HEK293T (cell line): ENCODE data around the gene GFOD2.

Experiments
- CTCF ChIA-PET: fragments of 350-600 bp; formaldehyde crosslinking; extraction: SDS; loops from one replicate; lab custom pipeline; 2021; ENCODE audit warnings: antibody characterized with exemption, inconsistent platforms; lab: Yijun Ruan, JAX
- POLR2A ChIA-PET: fragments of 350-600 bp; formaldehyde crosslinking; extraction: SDS; loops from one replicate; lab custom pipeline; 2020; ENCODE audit warnings: antibody characterized with exemption, inconsistent platforms; lab: Yijun Ruan, JAX
- DNase-seq: peaks from one replicate; pipeline ENCODE4 v3.0.0; 2012; ENCODE audit warnings: mixed read lengths; ENCODE audit errors: extremely low spot score
- ARNT ChIP-seq: fragments of 450-650 bp; IDR thresholded peaks from 2 replicates; pipeline ENCODE4 v1.6.1; 2017; ENCODE audit warnings: mild to moderate bottlenecking
- BHLHE40 ChIP-seq: fragments of 450-650 bp; IDR thresholded peaks from 2 replicates; pipeline ENCODE4 v1.6.1; 2016; ENCODE audit warnings: mild to moderate bottlenecking, moderate library complexity, borderline replicate concordance
- CTBP1 ChIP-seq: fragments of 450-650 bp; IDR thresholded peaks from 2 replicates; pipeline ENCODE4 v1.6.1; 2016; ENCODE audit warnings: borderline replicate concordance
- ELF4 ChIP-seq: fragments of 450-650 bp; IDR thresholded peaks from 2 replicates; pipeline ENCODE4 v1.6.1; 2017; ENCODE audit warnings: antibody characterized with exemption
- FOXA1 ChIP-seq: fragments of 450-650 bp; IDR thresholded peaks from 2 replicates; pipeline ENCODE4 v1.6.1; 2016; ENCODE audit warnings: mild to moderate bottlenecking
- FOXK2 ChIP-seq: fragments of 450-650 bp; IDR thresholded peaks from 2 replicates; pipeline ENCODE4 v1.6.1; 2016; ENCODE audit warnings: mild to moderate bottlenecking
- FOXM1 ChIP-seq: fragments of 450-650 bp; IDR thresholded peaks from 2 replicates; pipeline ENCODE4 v1.6.1; 2017; ENCODE audit warnings: mild to moderate bottlenecking, borderline replicate concordance
- HDGF ChIP-seq: fragments of 450-650 bp; IDR thresholded peaks from 2 replicates; pipeline ENCODE4 v1.6.1; 2017; ENCODE audit warnings: antibody characterized with exemption, borderline replicate concordance
- L3MBTL2 ChIP-seq: fragments of 450-650 bp; conservative IDR thresholded peaks from 2 replicates; pipeline ENCODE4 v1.6.1; 2016; ENCODE audit warnings: mild to moderate bottlenecking
- LEF1 ChIP-seq: fragments of 450-650 bp; IDR thresholded peaks from 2 replicates; pipeline ENCODE4 v1.6.1; 2017; ENCODE audit warnings: mild to moderate bottlenecking, borderline replicate concordance
- NFRKB ChIP-seq: fragments of 450-650 bp; IDR thresholded peaks from 2 replicates; pipeline ENCODE4 v1.6.1; 2016; ENCODE audit warnings: mild to moderate bottlenecking, moderate library complexity
- PKNOX1 ChIP-seq: fragments of 450-650 bp; IDR thresholded peaks from 2 replicates; pipeline ENCODE4 v1.6.1; 2016
- SP1 ChIP-seq: fragments of 450-650 bp; IDR thresholded peaks from 2 replicates; pipeline ENCODE4 v1.6.1; 2017
- SUZ12 ChIP-seq: fragments of 450-650 bp; IDR thresholded peaks from 2 replicates; pipeline ENCODE4 v1.6.1; 2016; ENCODE audit warnings: mild to moderate bottlenecking
- TARDBP ChIP-seq: fragments of 450-650 bp; IDR thresholded peaks from 2 replicates; pipeline ENCODE4 v1.6.1; 2016
- ZNF384 ChIP-seq: fragments of 450-650 bp; IDR thresholded peaks from 2 replicates; pipeline ENCODE4 v1.6.1; 2016

The GFOD2 gene

GRCh38 chr16:67740391-67740790 lies 21.3 kb upstream of the GFOD2 start:
- ChIA-PET CTCF (no interaction called here), POLR2A (interaction anchor here (1.9 kb wide), 1 partner anchor 21 kb away, joined by 6 read pairs; the partner anchor contains the start of gene GFOD2)
- DNase-seq, result no peak
- TF ChIP-seq TARDBP (no peak), FOXK2 (no peak), SP1 (no peak), FOXM1 (no peak), LEF1 (no peak), PKNOX1 (no peak), FOXA1 (no peak), ARNT (no peak), CTBP1 (no peak), BHLHE40 (no peak), HDGF (no peak), ELF4 (no peak), ZNF384 (no peak)

- no peak for TF ChIP-seq FOXA1
- no peak for DNase-seq
- CTCF ChIA-PET, result no interaction called here
- POLR2A ChIA-PET, result no interaction called here
Measured at GRCh38 chr16:67736858-67737257, 17.7 kb upstream of the GFOD2 start.

- CTCF ChIA-PET, result no interaction called here
- POLR2A ChIA-PET, result no interaction called here
- TF ChIP-seq HDGF (no peak), FOXA1 (no peak), LEF1 (no peak), ELF4 (no peak), TARDBP (no peak), SUZ12 (no peak), SP1 (no peak), PKNOX1 (no peak), FOXM1 (no peak)
Measured at GRCh38 chr16:67734731-67735201, 15.7 kb upstream of the GFOD2 start.

GRCh38 chr16:67733734-67734470 lies 14.8 kb upstream of the GFOD2 start:
- POLR2A ChIA-PET, result no interaction called here
- CTCF ChIA-PET, result no interaction called here
- no peak for DNase-seq
- TF ChIP-seq SUZ12 (no peak), FOXM1 (no peak), NFRKB (no peak), BHLHE40 (no peak), HDGF (no peak), FOXA1 (no peak)

More at GRCh38 chr16:67734731-67735201, 15.7 kb upstream of the GFOD2 start:
- DNase-seq, result no peak

GRCh38 chr16:67731753-67732095 lies 12.6 kb upstream of the GFOD2 start:
- CTCF ChIA-PET, result no interaction called here
- POLR2A ChIA-PET, result interaction anchor here (1.0 kb wide), 1 partner anchor 12 kb away, joined by 4 read pairs; the partner anchor contains the start of gene GFOD2
- no peak for TF ChIP-seq FOXM1
- no peak for TF ChIP-seq ZNF384
- no peak for TF ChIP-seq CTBP1
- no peak for TF ChIP-seq TARDBP
- TF ChIP-seq L3MBTL2, result no peak
- TF ChIP-seq ELF4, result no peak
- no peak for TF ChIP-seq PKNOX1
- TF ChIP-seq HDGF, result no peak
- no peak for TF ChIP-seq LEF1
- no peak for TF ChIP-seq SUZ12
- DNase-seq, result no peak

- TF ChIP-seq TARDBP (no peak), FOXK2 (no peak)
- CTCF ChIA-PET, result no interaction called here
- POLR2A ChIA-PET, result interaction anchor here (1.0 to 1.8 kb wide), 2 partner anchors 12 kb away, joined by 4 to 7 read pairs; partner anchors contain the start of gene GFOD2
- no peak for DNase-seq
Measured at GRCh38 chr16:67731071-67731752, 12.1 kb upstream of the GFOD2 start.

- ChIA-PET CTCF (no interaction called here), POLR2A (interaction anchor here (1.8 kb wide), 1 partner anchor 11 kb away, joined by 7 read pairs; the partner anchor contains the start of gene GFOD2)
Measured at GRCh38 chr16:67730326-67730725, 11.2 kb upstream of the GFOD2 start.

More at GRCh38 chr16:67730326-67730725, 11.2 kb upstream of the GFOD2 start:
- TF ChIP-seq L3MBTL2 (no peak), FOXA1 (no peak)
- DNase-seq, result no peak
